Kasumi-1 (cell line): ENCODE data around the gene SAYSD1.

ENCODE experiments used
- DNase-seq, 2 experiments: peaks; one replicate each; lab custom pipeline; 2025; lab: John Stamatoyannopoulos, UW

Gene SAYSD1

GRCh38 chr6:39058471-39059147 lies 56.4 kb downstream of the SAYSD1 start:
- DNase-seq: no peak

- DNase-seq: no peak
Observed at GRCh38 chr6:39057251-39058155, 57.5 kb downstream of the SAYSD1 start.

GRCh38 chr6:39056681-39057080 lies 58.3 kb downstream of the SAYSD1 start:
- no peak for DNase-seq

- no peak for DNase-seq
Observed at GRCh38 chr6:39056191-39056590, 58.8 kb downstream of the SAYSD1 start.

GRCh38 chr6:39055661-39056060 lies 59.3 kb downstream of the SAYSD1 start:
- no peak for DNase-seq

GRCh38 chr6:39054577-39055142 lies 60.3 kb downstream of the SAYSD1 start:
- DNase-seq: no peak
